SW480 (cell line): ENCODE results near the gene NAGK.

Source experiments
- DNase-seq: peaks from one replicate; pipeline ENCODE4 v3.0.0-alpha.2; 2016; ENCODE audit warnings: low spot score

NAGK gene

DNA sequence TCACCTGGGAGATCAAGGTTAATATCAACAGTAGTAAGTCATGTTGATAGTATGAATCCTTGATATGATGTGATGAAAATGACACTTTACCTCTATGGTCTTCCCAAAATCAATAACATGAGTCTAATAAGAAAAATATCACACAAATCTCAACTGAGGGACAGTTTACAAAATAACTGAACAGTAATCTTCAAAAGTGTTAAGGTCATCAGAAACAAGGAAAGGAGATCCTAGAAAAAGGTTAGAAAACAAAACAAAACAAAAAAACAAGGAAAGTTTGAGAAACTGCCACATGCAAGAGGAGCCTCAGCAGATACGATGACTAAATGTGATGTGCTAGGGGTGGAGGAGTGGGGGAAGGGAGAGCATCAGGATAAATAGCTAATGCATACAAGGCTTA, 45.4 kb downstream of the NAGK start:
- no peak for DNase-seq

DNA sequence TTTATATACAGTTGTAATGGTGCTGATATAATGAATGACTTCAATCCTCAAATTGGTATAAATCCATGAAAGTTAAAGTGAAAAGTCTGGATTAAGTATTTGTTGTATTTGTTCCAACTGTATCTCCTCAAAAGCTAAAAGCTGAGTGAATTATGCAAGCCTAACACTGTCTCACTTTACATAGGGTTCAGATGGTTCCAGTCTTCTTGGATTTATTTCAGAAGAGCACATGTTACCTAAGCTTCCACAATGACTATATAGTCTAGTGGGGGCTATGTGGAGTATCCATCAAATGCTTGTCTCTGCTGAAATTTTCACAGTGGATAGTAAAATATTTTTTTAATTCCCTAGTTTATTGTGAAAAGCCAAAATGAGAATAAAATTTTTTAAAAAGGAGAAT, 48.6 kb downstream of the NAGK start:
- DNase-seq = no peak

DNA sequence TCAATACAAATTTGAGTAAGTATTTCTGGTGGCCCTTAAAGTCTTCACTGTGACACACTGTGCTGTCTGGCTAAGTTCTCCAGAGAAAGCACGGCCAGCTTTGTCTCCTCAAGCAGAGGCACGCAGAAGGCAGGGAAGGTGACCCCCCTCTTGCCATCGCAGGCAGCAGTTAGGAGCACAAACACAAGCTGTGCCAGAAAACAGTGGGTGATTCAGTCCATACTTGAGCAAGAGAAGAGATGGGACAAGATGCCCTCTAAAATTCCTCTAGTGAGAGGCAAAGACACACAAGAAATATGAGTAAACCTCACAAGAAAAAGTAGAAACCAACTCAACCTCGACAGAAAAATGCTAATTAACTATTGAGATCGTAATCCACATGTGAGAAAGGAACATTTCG, 51.7 kb downstream of the NAGK start:
- no peak for DNase-seq

GRCh38 chr2:71121479-71121878, 53.0 kb downstream of the NAGK start:
- DNase-seq = no peak

DNA sequence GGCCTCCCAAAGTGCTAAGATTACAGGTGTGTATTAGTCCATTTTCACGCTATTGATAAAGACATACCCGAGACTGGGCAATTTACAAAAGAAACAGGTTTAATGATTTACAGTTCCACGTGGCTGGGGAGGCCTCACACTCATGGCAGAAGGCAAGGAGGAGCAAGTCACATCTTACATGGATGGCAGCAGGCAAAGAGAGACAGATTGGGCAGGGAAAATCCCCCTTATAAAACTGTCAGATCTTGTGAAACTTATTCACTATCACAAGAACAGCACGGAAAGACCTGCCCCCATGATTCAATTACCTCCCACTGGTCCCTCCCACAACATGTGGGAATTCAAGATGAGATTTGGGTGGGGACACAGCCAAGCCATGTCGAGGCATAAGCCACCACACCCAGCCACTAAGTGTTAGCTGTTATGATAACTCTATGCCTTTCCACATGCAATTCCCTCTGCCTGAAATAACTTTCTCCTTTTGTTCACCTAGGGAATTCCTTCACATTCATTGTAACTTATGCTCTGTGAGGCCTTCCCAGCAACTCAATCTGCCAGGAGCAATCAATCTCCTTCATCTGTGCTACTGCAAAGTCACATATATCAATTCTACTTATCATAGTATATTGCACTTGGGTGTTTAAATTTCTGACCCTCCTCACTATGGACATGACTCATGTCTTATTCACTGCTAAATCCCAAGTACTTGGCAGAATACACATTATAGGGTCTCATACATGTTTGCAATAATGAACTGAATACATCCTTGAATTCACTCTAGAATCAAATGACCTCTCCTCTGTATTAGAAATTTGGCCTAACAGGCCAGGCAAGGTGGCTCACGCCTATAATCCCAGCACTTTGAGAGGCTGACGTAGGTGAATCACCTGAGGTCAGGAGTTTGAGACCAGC, 54.2 kb downstream of the NAGK start:
- no peak for DNase-seq

GRCh38 chr2:71125506-71126294, 57.3 kb downstream of the NAGK start:
- no peak for DNase-seq

DNA sequence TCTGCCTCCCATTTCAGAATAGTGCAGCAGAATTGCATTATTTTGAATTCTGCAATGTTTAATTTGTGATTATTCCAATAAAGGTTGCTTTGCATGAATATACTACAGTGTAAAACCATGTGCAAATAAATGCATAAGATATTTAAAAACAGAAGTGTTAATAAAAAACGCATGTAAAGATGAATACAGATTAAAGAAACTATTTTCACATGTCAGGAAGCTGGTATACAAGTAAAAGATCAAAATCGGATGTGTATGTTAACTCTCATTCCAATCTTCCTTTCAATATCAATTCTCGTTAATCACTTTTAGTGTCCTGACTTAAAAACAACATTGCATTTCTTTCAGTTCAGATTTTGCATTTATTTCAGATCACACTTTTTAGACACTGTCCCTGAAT, 58.5 kb downstream of the NAGK start:
- no peak for DNase-seq
